Transverse colon (tissue), 4 donors: Measurements from ENCODE around the gene PFKFB2. TPM values are rescaled to one million over a fixed set of nuclear protein-coding genes. Genes with fewer than 3 reads are reported as not detected.

Source experiments
- DNase-seq: peaks from one replicate; pipeline ENCODE4 v3.0.0-alpha.2; 2019
- H3K27ac ChIP-seq, 4 donors: fragments of 200-600 bp; sonication (generic); 2 replicates each; pipeline ENCODE4 v1.5.1; 2016 to 2018; ENCODE audit warnings: inconsistent platforms in 4 of 4
- H3K27me3 ChIP-seq: fragments of 200-600 bp; sonication (generic); 2 replicates; pipeline ENCODE4 v1.5.1; 2017; ENCODE audit warnings: inconsistent platforms
- H3K36me3 ChIP-seq, 4 donors: fragments of 200-600 bp; sonication (generic); 2 replicates each; pipeline ENCODE4 v1.5.1; 2017 to 2019; ENCODE audit warnings: inconsistent platforms in 4 of 4
- H3K4me1 ChIP-seq, 4 donors: fragments of 200-600 bp; sonication (generic); 2 replicates each; pipeline ENCODE4 v1.5.1; 2017 to 2020; ENCODE audit warnings: inconsistent platforms in 4 of 4
- H3K4me3 ChIP-seq, 4 donors: fragments of 200-600 bp; sonication (generic); 1 replicate in 1 of 4; 2 replicates in 3 of 4; pipeline versions ENCODE4 v1.5.1 to v1.6.1; 2017 to 2019; ENCODE audit warnings: inconsistent platforms in 4 of 4
- H3K9me3 ChIP-seq, 2 donors: fragments of 200-600 bp; sonication (generic); 2 replicates each; pipeline ENCODE4 v1.5.1; 2017 to 2019; ENCODE audit warnings: inconsistent platforms in 2 of 2
- CTCF ChIP-seq, 5 experiments: fragments of 200-600 bp in 3 of 5; fragments of 450-650 bp in 2 of 5; sonication (generic) in 3 of 5; IDR thresholded peaks; 1 replicate in 2 of 5; 2 replicates in 3 of 5; pipeline ENCODE4 v1.5.1; 2016 to 2017; ENCODE audit warnings: antibody characterized with exemption in 5 of 5, inconsistent platforms in 3 of 5, mild to moderate bottlenecking in 2 of 5, moderate library complexity in 1 of 5
- EP300 ChIP-seq: sonication (generic); formaldehyde crosslinking; IDR thresholded peaks from one replicate; pipeline ENCODE4 v1.6.1; 2017; ENCODE audit warnings: antibody characterized with exemption, low read depth
- POLR2A ChIP-seq: fragments of 450-650 bp; IDR thresholded peaks from one replicate; pipeline ENCODE4 v1.6.1; 2016; ENCODE audit warnings: antibody characterized with exemption, mild to moderate bottlenecking, moderate library complexity
- POLR2AphosphoS5 ChIP-seq, 3 donors: sonication (generic); formaldehyde crosslinking; IDR thresholded peaks; one replicate each; pipeline ENCODE4 v1.6.1; 2016; ENCODE audit warnings: antibody characterized with exemption in 3 of 3
- WGBS, 2 donors: methylation state at CpG; one replicate each; pipeline ENCODE4 v1.1.5; 2018; ENCODE audit warnings: low coverage in 1 of 2; 5-methylcytosine and 5-hydroxymethylcytosine counted together
- in situ Hi-C, 4 donors: fragments of 200-750 bp; cut with MboI; loops; one replicate each; pipeline versions ENCODE4 v1.15.0 to v1.15.1; 2017; ENCODE audit warnings: low sequenced_read_pairs in 3 of 4, low pct_ligation_motif_present in 1 of 4, low pct_unique_long_range_greater_than_20kb in 1 of 4
- intact Hi-C: fragments of 100-400 bp; cut with DNase I; formaldehyde crosslinking; loops from one replicate; pipeline ENCODE4 v1.15.1; 2023; ENCODE audit warnings: low total_unique reads
- total RNA-seq, 4 donors: library from RNA; depleted of rRNA; stranded (reverse); fragments of >200 nt; gene quantifications; one replicate each; pipeline ENCODE4 v1.1.0, GENCODE V29; 2016

PFKFB2 gene
- total RNA-seq, 4 donors from 2014 or later, result 84.2 to 155 (median 91.1) TPM

DNA sequence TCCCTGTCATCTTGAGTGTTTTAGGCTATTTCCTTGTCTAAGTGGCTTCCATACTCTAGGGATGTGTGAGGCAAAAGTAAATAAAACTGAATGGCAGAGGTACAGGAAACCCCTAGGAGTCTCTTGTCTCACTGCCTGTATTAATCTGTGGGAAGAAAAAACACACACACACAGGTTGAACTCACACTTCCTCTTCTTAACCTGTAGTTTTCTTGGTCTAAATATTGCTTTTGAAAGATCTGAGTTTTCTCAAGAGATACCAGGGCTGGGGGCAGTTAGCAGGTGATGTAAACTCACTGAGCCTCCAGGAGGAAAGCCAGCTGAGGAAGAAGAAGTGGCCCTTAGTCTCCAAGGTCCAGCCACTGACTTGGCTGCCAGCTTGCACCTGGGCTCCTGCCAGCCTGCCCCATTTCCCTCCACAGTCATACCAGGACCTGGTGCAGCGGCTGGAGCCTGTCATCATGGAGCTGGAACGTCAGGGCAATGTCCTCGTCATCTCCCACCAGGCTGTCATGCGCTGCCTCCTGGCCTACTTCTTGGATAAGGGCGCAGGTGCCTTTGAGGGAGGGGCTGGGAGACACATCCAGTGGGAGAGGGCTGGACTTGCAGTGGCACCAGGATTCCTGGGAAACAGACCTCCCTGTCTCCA lies 16.9 kb downstream of the PFKFB2 start:
- H3K4me3 ChIP-seq, result no peak overlapping the region
- TF ChIP-seq POLR2A (no peak), CTCF (IDR thresholded peaks at IDR 0.05) (no peak), EP300 (no peak), POLR2AphosphoS5 (IDR thresholded peaks at IDR 0.05) (no peak)
- no peak overlapping the region for H3K27ac ChIP-seq
- intact Hi-C loops, result no loop called here
- H3K9me3 ChIP-seq, result no peaks in the 10 kb centered on the region
- 83% methylated on average over 5 of the region's 5 CpGs; no CpG with 5 or more reads in 1 of the 2 donors for WGBS, 2 donors
- H3K36me3 ChIP-seq, result peaks cover 0 to 30% (median 4%) of the 10 kb centered on the region in 4 donors
- H3K27me3 ChIP-seq, result no peaks in the 10 kb centered on the region
- in situ Hi-C loops, result loop anchor here in 1 of 4 donors (10.0 kb wide), 1 partner anchor 335 kb away; no protein-coding TSS in a partner anchor
- no peak for DNase-seq
- H3K4me1 ChIP-seq, result peaks cover 6 to 32% (median 18%) of the 10 kb centered on the region in 4 donors

- no peak overlapping the region for H3K4me3 ChIP-seq
- in situ Hi-C loops, result loop anchor here in 1 of 4 donors (10.0 kb wide), 1 partner anchor 334 kb away; no protein-coding TSS in a partner anchor
- 75 to 82% methylated on average over 1 to 4 of the region's 4 CpGs for WGBS, 2 donors
- peaks cover 6 to 23% (median 18%) of the 10 kb centered on the region in 4 donors for H3K4me1 ChIP-seq
- intact Hi-C loops, result no loop called here
- no peak for DNase-seq
- peaks cover 0 to 30% (median 4%) of the 10 kb centered on the region in 4 donors for H3K36me3 ChIP-seq
- no peaks in the 10 kb centered on the region for H3K9me3 ChIP-seq
- H3K27me3 ChIP-seq, result no peaks in the 10 kb centered on the region
- H3K27ac ChIP-seq, result no peak overlapping the region
- TF ChIP-seq EP300 (no peak), POLR2A (no peak), POLR2AphosphoS5 (IDR thresholded peaks at IDR 0.05) (no peak), CTCF (IDR thresholded peaks at IDR 0.05) (no peak)
These were observed 17.7 kb downstream of the PFKFB2 start for GRCh38 chr1:207070811-207071210.

DNA sequence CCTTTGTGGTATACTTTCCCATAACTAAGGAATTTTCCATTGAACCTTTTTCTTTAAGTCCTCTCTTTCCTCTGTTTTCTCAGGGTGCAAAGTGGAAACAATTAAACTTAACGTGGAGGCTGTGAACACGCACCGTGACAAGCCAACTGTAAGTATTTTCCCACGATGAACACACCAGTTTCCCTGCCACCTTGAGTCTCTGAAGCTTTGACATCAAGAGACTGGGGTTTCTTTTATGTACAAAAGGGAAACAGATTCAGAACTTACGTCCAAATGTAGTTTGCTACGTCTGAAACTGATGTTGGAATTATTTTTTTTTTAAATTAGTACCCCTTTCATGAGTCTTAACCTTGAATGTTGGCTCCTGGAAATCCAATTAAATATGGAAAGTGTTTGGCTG lies 18.4 kb downstream of the PFKFB2 start:
- no peaks in the 10 kb centered on the region for H3K9me3 ChIP-seq
- in situ Hi-C loops (loop anchor here in 1 of 4 donors (10.0 kb wide), 1 partner anchor 333 kb away; no protein-coding TSS in a partner anchor), intact Hi-C loops (no loop called here)
- no peak for DNase-seq
- TF ChIP-seq POLR2A (no peak), EP300 (no peak), POLR2AphosphoS5 (IDR thresholded peaks at IDR 0.05) (no peak), CTCF (IDR thresholded peaks at IDR 0.05) (no peak)
- H3K4me3 ChIP-seq, result no peak overlapping the region
- WGBS, 2 donors, result 84 to 93% methylated on average over 6 of the region's 6 CpGs
- no peaks in the 10 kb centered on the region for H3K27me3 ChIP-seq
- peaks cover 0 to 30% (median 4%) of the 10 kb centered on the region in 4 donors for H3K36me3 ChIP-seq
- H3K4me1 ChIP-seq, result peaks cover 0 to 18% (median 15%) of the 10 kb centered on the region in 4 donors
- no peak overlapping the region for H3K27ac ChIP-seq

DNA sequence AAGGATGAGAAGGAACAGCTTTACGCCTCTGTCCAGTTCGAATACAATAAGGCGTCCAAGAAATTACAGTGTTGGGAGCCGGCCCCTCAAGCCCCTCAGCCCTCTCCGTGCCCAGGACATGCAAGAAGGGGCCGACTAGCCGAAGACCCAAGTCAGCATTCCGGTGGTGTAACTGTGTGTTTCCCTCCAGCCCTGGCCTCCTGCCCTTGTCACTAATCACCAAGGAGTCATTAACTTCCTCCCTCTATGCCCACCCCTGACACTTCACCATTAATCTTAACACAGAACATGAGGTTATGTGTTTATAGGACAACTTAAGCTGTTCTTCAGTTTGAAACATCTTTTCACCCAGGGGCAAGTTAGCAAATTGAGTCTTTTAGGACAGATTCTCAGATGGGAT lies 19.2 kb downstream of the PFKFB2 start:
- no peaks in the 10 kb centered on the region for H3K9me3 ChIP-seq
- no peak overlapping the region for H3K4me3 ChIP-seq
- 87% methylated on average over 8 of the region's 8 CpGs; no CpG with 5 or more reads in 1 of the 2 donors for WGBS, 2 donors
- no peak for DNase-seq
- TF ChIP-seq POLR2A (no peak), EP300 (no peak), CTCF (IDR thresholded peaks at IDR 0.05) (no peak), POLR2AphosphoS5 (IDR thresholded peaks at IDR 0.05) (no peak)
- H3K36me3 ChIP-seq, result peaks cover 0 to 30% (median 4%) of the 10 kb centered on the region in 4 donors
- no peaks in the 10 kb centered on the region for H3K27me3 ChIP-seq
- peaks cover 0 to 17% (median 11%) of the 10 kb centered on the region in 4 donors for H3K4me1 ChIP-seq
- H3K27ac ChIP-seq, result no peak overlapping the region
- intact Hi-C loops (no loop called here), in situ Hi-C loops (loop anchor here in 1 of 4 donors (10.0 kb wide), 1 partner anchor 333 kb away; no protein-coding TSS in a partner anchor)
